ENCODE measurements around the gene ZSWIM6.

Gene ZSWIM6

DNA sequence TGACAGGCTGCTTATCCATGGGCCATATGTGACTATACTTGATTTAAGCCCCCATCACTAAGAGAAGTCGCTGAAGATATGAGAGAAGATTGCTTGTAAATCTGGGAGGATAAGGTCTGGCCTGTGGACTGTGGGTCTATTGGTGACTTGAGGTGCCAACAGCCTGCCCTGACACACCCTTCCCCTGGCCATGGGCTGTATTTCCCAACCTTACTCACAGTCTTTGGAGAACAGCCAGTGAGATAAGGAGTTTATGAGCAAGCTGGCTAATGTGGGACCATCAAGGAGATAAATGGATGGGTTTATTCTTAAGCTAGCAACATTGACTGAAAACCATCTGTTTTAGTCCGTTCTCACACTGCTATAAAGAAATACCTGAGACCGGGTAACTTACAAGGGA, 231.3 kb downstream of the ZSWIM6 start:
- no peak for DNase-seq

DNA sequence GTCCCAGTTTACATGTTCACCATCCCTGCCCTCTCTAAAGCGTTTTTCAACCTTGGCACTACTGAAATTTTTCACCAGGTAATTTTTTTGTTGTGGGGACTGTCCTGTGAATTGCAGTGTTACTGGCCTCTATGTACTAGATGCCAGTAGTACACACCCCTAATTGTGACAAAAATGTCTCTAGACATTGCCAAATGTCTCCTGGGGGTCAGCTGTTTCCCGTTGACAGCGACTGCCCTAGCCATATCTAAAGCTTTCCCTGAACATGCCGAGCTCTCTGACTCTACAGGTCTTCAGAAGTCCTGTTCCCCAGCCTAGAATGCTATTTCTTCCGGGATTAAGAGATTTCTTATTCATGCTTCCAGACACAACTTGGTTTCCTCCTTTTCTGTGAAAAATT, 235.3 kb downstream of the ZSWIM6 start:
- DNase-seq, result no peak

DNA sequence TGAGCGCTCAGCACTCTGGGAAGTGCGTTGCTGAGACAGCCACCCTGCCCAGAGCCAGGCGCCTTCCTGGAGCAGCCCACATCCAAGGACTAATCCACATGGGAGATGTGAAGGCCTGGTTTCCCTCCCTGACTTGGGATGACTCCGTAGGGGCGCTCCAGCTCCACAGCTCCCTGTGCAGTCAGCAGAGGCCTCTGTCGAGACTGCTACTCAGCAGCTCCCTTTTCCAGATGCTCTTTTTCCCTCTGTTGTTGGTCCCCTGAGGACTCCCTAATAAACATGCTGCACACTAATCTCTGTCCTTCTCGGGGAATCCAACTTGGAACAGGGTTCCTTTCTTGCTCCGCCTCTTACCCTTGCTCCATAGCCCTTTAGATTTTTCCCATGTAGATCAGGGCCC, 237.3 kb downstream of the ZSWIM6 start:
- no peak for DNase-seq

DNA sequence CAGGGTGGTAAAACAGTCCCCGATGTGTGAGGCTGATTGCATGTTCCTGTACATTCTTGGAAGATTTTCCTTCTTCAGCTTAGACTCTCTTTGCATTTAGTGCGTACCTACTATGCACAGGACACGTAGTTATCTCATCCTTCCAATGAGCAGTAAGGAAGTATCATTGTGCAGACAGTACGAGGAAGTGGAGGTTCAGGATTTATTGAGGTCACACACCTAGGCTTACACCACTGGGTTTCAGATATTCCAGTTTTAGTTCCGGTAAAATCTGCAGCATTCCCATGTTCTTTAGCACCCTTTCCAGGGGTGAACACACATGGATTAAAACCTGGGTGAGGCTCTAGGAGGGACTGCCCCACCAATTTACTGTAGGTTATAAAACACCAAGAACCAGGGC, 238.7 kb downstream of the ZSWIM6 start:
- no peak for DNase-seq

- no peak for DNase-seq
Measured at GRCh38 chr5:61572959-61573358, 240.9 kb downstream of the ZSWIM6 start.

DNA sequence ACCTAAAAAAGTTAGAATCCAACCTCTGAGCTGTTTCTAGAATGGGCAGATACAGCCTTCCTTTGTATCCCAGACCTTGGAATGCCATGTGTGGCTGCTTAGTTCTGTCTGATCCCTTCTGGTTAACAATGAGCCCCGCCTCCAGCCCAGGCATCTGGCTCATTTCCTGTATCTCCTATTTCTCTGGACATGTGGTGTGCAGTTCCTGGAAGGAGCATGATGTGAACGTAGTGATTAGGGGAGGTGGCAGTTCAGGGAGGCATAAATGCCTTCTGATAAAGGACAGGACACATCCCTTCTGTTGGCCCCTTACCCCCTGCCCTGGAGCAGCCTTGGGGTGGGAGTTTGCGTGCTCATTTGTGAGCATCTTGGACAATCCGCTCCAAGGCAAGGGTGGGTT, 243.0 kb downstream of the ZSWIM6 start:
- DNase-seq, result peak; percentile 39

- DNase-seq, result no peak
Measured at GRCh38 chr5:61575581-61575980, 243.5 kb downstream of the ZSWIM6 start.

GRCh38 chr5:61576556-61576955, 244.5 kb downstream of the ZSWIM6 start:
- no peak for DNase-seq

GRCh38 chr5:61578858-61579503, 246.9 kb downstream of the ZSWIM6 start:
- no peak for DNase-seq

DNA sequence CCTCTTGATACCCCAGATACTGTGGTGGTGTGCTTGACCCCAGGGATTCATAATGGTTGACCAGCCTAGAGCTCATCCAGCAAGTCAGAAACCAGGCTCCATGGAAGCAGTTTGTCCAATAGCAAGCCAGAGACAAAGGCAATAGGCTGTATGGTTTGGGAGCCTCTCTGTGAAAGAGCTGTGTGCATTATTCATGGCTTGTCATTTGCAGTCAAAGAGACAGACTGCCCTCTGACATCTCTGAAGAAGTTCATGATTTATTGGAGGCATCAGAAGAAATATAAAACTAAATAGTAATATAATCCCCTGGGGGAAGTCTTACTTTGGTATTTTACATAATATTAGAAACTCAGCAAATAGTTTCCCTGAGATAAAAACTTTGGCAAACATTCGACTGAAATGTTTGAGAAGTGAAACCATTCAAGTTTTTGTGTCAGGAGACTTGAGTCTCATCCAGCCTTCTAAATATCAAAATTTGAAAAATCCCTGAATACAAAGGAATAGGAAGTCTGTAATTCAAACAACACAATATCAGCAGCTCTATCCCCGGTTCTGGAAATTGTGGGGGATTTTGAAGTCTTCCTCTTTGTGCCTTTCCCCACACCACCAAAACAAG, 250.3 kb downstream of the ZSWIM6 start:
- DNase-seq, result no peak

- no peak for DNase-seq
Measured at GRCh38 chr5:61582887-61583286, 250.8 kb downstream of the ZSWIM6 start.

DNA sequence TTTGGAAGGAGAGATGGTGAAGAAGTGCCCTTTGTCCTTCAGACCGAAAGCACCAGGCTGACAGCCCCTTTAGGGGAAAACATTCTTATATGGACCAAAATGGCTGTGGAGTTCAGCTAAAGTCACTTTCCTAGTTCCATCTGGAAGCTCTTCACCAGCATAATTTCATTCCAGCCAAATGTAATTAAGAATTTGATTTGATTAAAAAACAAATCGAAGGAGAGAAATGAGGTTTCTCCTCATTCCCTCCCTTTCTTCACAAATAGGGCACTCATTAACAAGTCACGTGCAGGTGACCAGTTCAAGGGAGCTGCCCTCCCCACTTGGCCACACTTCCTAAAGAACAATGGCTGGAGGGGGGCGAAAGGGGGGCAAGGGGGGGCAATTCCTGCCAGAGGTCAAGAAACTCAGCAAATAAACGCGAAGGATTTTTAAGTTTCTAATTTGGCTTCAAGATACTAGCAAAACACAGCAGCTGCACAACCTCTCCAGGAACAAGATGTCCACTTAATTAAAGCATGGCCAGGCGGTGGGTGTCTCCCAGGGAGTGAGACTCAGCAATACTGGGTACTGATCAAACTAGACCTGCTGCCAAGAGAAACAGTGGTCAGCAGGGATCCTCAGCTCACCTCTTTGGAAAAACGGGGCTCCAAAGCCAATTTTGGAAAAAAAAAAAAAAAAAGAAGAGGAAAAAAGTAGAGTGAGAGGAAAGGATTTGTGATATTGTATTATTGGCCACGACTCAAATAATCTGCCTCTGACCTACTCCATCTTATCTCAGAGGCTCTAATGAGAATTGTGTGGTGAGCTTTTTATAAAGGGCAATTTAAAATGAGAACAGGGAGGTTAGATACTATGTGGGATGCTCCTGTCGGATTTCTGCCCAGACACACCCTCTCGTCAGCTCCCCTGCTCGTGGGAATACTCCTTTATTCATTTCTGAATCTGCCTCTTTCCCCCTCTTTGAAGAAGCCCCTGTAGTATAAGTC, 254.3 kb downstream of the ZSWIM6 start:
- DNase-seq, result no peak

DNA sequence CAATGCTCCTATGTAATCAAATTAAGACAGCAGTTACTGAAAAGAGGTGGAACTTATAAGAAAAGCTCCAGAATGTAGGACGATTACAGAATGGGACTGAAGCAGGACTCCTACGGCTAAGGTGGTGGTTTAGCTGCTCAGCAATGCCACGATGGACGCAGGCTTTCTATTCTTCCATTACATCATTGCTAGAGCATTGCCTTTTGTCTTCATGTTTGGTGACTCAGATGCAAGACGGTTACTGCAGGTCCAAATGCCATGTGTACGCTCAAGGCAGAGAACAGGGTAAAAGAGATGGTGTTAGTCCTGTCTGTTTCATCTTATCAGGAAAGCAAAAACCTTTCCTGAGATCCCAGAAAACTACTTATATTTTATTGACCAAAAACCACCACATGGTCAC, 255.1 kb downstream of the ZSWIM6 start:
- no peak for DNase-seq

GRCh38 chr5:61588216-61588615, 256.2 kb downstream of the ZSWIM6 start:
- DNase-seq, result no peak

DNA sequence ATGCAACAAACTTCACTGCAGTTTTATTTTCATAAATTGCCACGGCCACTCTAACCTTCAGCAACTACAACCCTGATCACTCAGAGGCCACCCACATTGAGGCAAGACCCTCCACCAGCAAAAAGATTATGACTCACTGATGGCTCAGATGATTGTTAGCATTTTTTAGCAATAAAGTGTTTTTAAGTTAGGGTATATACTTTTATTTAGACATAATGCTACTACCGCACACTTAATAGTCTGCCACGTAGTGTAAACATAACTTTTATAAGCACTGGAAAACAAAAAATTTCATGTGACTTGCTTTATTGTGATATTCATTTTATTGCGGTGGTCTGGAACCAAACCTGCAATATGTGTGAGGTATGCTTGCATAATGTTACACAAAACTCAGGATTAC, 257.9 kb downstream of the ZSWIM6 start:
- no peak for DNase-seq

GRCh38 chr5:61590473-61590872, 258.4 kb downstream of the ZSWIM6 start:
- no peak for DNase-seq

DNA sequence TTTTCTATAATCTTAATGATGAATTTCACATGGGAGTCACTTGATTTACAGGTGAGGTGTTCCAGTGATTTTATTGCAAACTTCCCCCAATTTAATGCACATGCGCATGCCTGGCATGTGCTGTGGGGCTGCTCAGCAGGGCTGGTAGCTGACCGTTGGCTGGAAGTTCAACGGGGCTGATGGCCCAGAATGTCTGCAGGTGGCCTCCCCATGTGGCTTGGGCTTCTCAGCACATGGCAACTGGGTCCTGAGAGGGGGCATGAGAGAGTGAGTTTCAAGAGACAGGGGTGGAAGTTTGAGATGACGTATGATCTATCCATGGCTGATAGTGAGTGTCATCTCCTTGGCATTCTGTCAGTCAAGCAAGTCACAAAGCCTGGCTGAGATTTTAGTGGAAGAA, 259.8 kb downstream of the ZSWIM6 start:
- no peak for DNase-seq

- DNase-seq, result no peak
Measured at GRCh38 chr5:61595426-61595825, 263.4 kb downstream of the ZSWIM6 start.

All from DMS53 (cell line).